NB4 (cell line): ENCODE results near the gene ZDHHC23.
A peak's percentile ranks its signal among the peaks of the same experiment; 100 is the strongest.

Source experiments
- DNase-seq: peaks from one replicate; pipeline ENCODE4 v3.0.0; 2010; ENCODE audit warnings: low read depth
- H3K4me3 ChIP-seq: one replicate; pipeline ENCODE4 v1.5.1; 2011; ENCODE audit warnings: mild to moderate bottlenecking, low read depth, low read length, moderate library complexity
- MYC ChIP-seq: IDR thresholded peaks from 2 replicates; pipeline ENCODE4 v1.6.1; 2011; ENCODE audit warnings: low read depth, low read length
- POLR2A ChIP-seq: IDR thresholded peaks from 2 replicates; pipeline ENCODE4 v1.6.1; 2011; ENCODE audit warnings: mild to moderate bottlenecking; ENCODE audit not compliant: insufficient read length; ENCODE audit errors: extremely low read depth
- TF ChIP-seq, protein P1 (sequence below): IDR thresholded peaks from 2 replicates; pipeline ENCODE4 v1.6.1; 2011; ENCODE audit warnings: low read depth, low read length
- TF ChIP-seq, protein P2 (sequence below): IDR thresholded peaks from one replicate; pipeline ENCODE4 v1.5.1; 2012; ENCODE audit warnings: low read depth, low read length

The ZDHHC23 gene, protein sequence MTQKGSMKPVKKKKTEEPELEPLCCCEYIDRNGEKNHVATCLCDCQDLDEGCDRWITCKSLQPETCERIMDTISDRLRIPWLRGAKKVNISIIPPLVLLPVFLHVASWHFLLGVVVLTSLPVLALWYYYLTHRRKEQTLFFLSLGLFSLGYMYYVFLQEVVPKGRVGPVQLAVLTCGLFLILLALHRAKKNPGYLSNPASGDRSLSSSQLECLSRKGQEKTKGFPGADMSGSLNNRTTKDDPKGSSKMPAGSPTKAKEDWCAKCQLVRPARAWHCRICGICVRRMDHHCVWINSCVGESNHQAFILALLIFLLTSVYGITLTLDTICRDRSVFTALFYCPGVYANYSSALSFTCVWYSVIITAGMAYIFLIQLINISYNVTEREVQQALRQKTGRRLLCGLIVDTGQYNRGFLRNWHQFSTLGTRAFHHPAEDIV

GRCh38 chr3:113947372-113948014 is at the start of gene ZDHHC23:
Gene ZDHHC23, plus strand, starts transcription at chr3:113948013. Its CDS starts 790 bp downstream, at chr3:113948803.
- H3K4me3 ChIP-seq: peak within 1 kb of the TSS; percentile 49
- peak; percentile 51 for DNase-seq
- TF ChIP-seq, protein P1, sequence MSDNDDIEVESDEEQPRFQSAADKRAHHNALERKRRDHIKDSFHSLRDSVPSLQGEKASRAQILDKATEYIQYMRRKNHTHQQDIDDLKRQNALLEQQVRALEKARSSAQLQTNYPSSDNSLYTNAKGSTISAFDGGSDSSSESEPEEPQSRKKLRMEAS: peak; percentile 68
- TF ChIP-seq POLR2A (no peak), MYC (peak; percentile 59; the same call in 1 of the 2 replicates)
- TF ChIP-seq, protein P2, sequence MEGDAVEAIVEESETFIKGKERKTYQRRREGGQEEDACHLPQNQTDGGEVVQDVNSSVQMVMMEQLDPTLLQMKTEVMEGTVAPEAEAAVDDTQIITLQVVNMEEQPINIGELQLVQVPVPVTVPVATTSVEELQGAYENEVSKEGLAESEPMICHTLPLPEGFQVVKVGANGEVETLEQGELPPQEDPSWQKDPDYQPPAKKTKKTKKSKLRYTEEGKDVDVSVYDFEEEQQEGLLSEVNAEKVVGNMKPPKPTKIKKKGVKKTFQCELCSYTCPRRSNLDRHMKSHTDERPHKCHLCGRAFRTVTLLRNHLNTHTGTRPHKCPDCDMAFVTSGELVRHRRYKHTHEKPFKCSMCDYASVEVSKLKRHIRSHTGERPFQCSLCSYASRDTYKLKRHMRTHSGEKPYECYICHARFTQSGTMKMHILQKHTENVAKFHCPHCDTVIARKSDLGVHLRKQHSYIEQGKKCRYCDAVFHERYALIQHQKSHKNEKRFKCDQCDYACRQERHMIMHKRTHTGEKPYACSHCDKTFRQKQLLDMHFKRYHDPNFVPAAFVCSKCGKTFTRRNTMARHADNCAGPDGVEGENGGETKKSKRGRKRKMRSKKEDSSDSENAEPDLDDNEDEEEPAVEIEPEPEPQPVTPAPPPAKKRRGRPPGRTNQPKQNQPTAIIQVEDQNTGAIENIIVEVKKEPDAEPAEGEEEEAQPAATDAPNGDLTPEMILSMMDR: no peak

DNA sequence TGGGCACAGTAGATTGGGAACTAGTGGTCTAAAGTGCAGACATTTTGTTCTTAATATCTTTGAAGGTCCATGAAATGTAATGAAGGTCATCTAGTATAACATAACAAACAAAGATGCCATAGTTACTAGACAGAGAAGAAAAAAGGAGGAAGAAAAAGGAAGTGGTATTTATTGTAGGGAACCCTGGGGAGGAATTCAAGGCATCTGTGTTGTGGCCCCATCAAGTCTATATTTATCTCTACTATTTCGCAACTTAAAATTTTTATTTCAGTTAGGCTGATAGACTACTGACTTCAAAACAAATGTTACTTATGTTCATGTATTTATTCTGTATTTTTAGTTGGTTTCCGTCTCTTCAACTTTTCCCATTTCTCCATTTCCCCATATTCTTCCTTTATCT is 48.9 kb upstream of the ZDHHC23 start:
- TF ChIP-seq, protein P2: no peak
- TF ChIP-seq, protein P1: no peak
- TF ChIP-seq POLR2A: no peak
- no peak for TF ChIP-seq MYC
- no peak overlapping the region for H3K4me3 ChIP-seq
- peak; percentile 65 for DNase-seq

DNA sequence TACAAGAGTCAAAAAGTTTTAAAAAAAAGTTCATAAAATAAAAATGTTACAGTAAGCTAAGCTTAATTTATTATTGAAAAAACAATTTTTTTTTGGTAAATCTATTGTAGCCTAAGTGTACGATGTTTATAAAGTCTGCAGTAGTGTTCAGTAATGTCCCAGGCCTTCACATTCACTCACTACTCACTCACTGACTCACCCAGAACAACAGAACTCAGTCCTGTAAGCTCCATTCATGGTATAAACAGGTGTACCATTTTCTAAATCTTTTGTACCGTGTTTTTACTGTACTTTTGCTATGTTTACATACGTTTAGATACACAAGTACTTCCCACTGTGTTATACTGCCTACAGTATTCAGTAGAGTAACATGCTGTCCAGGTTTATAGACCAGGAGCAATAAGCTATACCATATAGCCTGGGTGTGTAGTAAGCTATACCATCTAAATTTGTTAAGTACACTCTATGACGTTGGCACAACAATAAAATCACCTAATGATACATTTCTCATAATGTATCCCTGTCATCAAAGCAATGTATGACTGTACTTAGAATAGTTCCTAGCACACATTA is 41.2 kb upstream of the ZDHHC23 start:
- no peak overlapping the region for H3K4me3 ChIP-seq
- TF ChIP-seq, protein P1: no peak
- TF ChIP-seq MYC (no peak), POLR2A (no peak)
- TF ChIP-seq, protein P2: no peak
- no peak for DNase-seq

- TF ChIP-seq, protein P2: no peak
- TF ChIP-seq, protein P1: no peak
- TF ChIP-seq POLR2A (no peak), MYC (no peak)
- H3K4me3 ChIP-seq: no peak overlapping the region
- DNase-seq: no peak
Observed at GRCh38 chr3:113908133-113908532, 39.7 kb upstream of the ZDHHC23 start.

DNA sequence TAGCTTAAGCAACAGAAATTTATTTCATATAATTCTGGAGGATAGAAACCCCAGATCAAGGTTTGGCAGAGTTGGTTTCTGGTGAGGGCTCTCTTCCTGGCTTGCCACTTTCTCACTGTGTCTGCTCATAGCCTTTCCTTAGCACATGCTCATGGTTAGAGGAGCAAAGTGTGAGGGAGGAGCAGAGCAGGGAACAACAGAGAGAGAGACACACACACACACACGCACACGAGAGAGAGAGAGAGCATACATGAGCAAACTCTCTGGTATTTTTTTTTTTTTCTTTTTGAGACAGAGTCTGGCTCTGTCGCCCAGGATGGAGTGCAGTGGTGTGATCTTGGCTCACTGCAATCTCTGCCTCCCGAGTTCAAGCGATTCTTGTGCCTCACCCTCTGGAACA is 36.8 kb upstream of the ZDHHC23 start:
- DNase-seq: no peak
- TF ChIP-seq, protein P2: no peak
- TF ChIP-seq MYC (no peak), POLR2A (no peak)
- TF ChIP-seq, protein P1: no peak

More for the DNA sequence above, 36.8 kb upstream of the ZDHHC23 start:
- no peak overlapping the region for H3K4me3 ChIP-seq
